KMS-11 (cell line): Measurements from ENCODE around the gene KIF1A.

Source experiments
- H2AFZ ChIP-seq: fragments of 200-600 bp; sonication (generic); 2 replicates; pipeline ENCODE4 v1.6.1; 2016; ENCODE audit warnings: antibody characterized with exemption, mixed run types, low read depth
- H3K27ac ChIP-seq: fragments of 200-600 bp; sonication (generic); 2 replicates; pipeline ENCODE4 v1.6.1; 2016; ENCODE audit warnings: mild to moderate bottlenecking, mixed run types
- H3K27me3 ChIP-seq: fragments of 200-600 bp; sonication (generic); 2 replicates; pipeline ENCODE4 v1.6.1; 2017; ENCODE audit warnings: mild to moderate bottlenecking, low read depth, mixed run types, moderate library complexity; ENCODE audit not compliant: insufficient read depth
- H3K36me3 ChIP-seq: fragments of 200-600 bp; sonication (generic); 2 replicates; pipeline ENCODE4 v1.6.1; 2017; ENCODE audit warnings: mild to moderate bottlenecking, mixed run types; ENCODE audit not compliant: insufficient read depth
- H3K4me1 ChIP-seq: fragments of 200-600 bp; sonication (generic); 2 replicates; pipeline ENCODE4 v1.6.1; 2016; ENCODE audit warnings: mild to moderate bottlenecking, low read depth, mixed run types; ENCODE audit not compliant: poor library complexity, severe bottlenecking
- H3K4me2 ChIP-seq: fragments of 200-600 bp; sonication (generic); 2 replicates; pipeline ENCODE4 v1.7.0; 2016; ENCODE audit warnings: mild to moderate bottlenecking, mixed run types
- H3K4me3 ChIP-seq: fragments of 200-600 bp; sonication (generic); IDR thresholded peaks from 2 replicates; pipeline ENCODE4 v1.6.1; 2017; ENCODE audit warnings: low read depth, low read length, mixed read lengths; ENCODE audit not compliant: insufficient read depth
- H3K79me2 ChIP-seq: fragments of 200-600 bp; sonication (generic); 2 replicates; pipeline ENCODE4 v1.6.1; 2016; ENCODE audit warnings: low read depth, mixed run types; ENCODE audit not compliant: insufficient read depth
- H3K9ac ChIP-seq: fragments of 200-600 bp; sonication (generic); 2 replicates; pipeline ENCODE4 v1.6.1; 2016; ENCODE audit warnings: mild to moderate bottlenecking, mixed run types
- H4K20me1 ChIP-seq: fragments of 200-600 bp; sonication (generic); 2 replicates; pipeline ENCODE4 v1.6.1; 2016; ENCODE audit warnings: mild to moderate bottlenecking, mixed run types; ENCODE audit not compliant: insufficient read depth
- TF ChIP-seq, protein P1 (sequence below): fragments of 200-600 bp; sonication (generic); conservative IDR thresholded peaks from 2 replicates; pipeline ENCODE4 v1.6.1; 2017; ENCODE audit warnings: low read depth, mild to moderate bottlenecking, antibody characterized with exemption, low read length, moderate library complexity, mixed read lengths

KIF1A gene

DNA sequence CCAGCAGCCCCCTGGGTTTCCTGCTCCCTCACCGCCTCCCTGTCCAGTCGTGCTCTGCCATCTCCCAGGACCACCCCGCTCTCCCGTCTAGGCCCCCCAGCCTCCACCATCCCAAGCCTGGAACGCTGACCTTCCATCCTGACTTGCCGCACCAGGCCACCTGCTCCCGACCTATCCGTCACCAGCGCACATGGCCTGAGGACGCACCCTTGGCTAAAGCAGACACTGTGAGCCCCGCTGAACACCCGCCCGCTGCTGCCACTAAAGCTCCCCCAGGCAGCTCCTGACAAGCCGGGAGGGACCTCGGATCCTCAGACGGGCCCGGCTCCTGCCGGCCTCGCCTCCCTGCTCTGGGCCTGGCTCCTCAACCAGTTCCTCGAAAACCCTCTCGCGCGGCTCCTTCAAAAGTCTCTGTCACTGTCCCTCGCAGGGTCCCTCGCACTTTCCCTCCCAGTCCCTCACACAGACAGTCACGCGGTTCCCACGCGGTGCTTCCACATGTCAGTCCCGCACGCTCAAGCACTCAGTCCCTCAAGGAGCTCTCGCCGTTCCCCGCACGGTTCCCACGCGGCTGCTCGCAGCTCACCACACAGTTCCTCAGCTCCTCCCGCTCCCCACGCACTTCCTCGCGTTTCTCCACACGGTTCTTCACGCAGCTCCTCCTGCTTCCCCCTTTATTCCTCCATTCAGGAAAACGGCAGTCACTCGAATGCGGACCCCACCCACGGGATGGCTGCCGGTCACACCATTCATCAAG is 42.4 kb downstream of the KIF1A start:
- H3K4me1 ChIP-seq: no peaks in the 10 kb centered on the region
- H3K36me3 ChIP-seq: no peaks in the 10 kb centered on the region
- no peak overlapping the region for H3K4me2 ChIP-seq
- no peak overlapping the region for H3K4me3 ChIP-seq
- H4K20me1 ChIP-seq: no peaks in the 10 kb centered on the region
- H3K9ac ChIP-seq: no peak overlapping the region
- no peak overlapping the region for H3K27ac ChIP-seq
- H3K79me2 ChIP-seq: no peaks in the 10 kb centered on the region
- H3K27me3 ChIP-seq: peaks cover 13% of the 10 kb centered on the region; the same call in 1 of the 2 replicates
- no peak overlapping the region for H2AFZ ChIP-seq
- TF ChIP-seq, protein P1, sequence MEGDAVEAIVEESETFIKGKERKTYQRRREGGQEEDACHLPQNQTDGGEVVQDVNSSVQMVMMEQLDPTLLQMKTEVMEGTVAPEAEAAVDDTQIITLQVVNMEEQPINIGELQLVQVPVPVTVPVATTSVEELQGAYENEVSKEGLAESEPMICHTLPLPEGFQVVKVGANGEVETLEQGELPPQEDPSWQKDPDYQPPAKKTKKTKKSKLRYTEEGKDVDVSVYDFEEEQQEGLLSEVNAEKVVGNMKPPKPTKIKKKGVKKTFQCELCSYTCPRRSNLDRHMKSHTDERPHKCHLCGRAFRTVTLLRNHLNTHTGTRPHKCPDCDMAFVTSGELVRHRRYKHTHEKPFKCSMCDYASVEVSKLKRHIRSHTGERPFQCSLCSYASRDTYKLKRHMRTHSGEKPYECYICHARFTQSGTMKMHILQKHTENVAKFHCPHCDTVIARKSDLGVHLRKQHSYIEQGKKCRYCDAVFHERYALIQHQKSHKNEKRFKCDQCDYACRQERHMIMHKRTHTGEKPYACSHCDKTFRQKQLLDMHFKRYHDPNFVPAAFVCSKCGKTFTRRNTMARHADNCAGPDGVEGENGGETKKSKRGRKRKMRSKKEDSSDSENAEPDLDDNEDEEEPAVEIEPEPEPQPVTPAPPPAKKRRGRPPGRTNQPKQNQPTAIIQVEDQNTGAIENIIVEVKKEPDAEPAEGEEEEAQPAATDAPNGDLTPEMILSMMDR: no peak

- no peaks in the 10 kb centered on the region for H4K20me1 ChIP-seq
- H3K9ac ChIP-seq: no peak overlapping the region
- no peak overlapping the region for H3K4me2 ChIP-seq
- H3K27ac ChIP-seq: no peak overlapping the region
- H3K4me1 ChIP-seq: no peaks in the 10 kb centered on the region
- H3K79me2 ChIP-seq: no peaks in the 10 kb centered on the region
- peaks cover 13% of the 10 kb centered on the region; the same call in 1 of the 2 replicates for H3K27me3 ChIP-seq
- TF ChIP-seq, protein P1: no peak
- H3K4me3 ChIP-seq: no peak overlapping the region
- H3K36me3 ChIP-seq: no peaks in the 10 kb centered on the region
- no peak overlapping the region for H2AFZ ChIP-seq
Measured at GRCh38 chr2:240775905-240776304, 44.1 kb downstream of the KIF1A start.

DNA sequence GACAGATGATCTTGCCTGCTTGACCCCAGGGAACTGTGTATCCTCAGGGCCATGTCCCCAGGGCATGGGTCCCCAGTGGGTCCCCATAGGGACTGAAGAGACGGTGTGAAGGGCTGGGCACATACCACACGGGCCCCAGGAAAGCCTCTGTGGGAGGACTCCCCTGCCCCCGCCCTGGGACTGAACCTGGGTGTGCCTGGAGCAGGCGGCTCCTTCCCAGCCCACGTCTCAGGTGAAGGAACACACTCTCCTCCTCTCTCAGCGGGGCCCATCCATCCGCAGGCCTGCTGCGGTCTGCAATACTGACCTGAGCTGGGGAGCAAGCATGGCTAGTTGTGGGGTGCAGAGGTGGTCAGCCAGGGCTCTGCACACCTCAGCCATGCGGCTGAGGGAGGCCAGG is 45.2 kb downstream of the KIF1A start:
- Histone ChIP-seq H4K20me1 (no peaks in the 10 kb centered on the region), H3K36me3 (no peaks in the 10 kb centered on the region), H3K4me3 (no peak overlapping the region), H3K4me1 (no peaks in the 10 kb centered on the region), H3K27me3 (peaks cover 13% of the 10 kb centered on the region; the same call in 1 of the 2 replicates), H3K4me2 (no peak overlapping the region), H2AFZ (no peak overlapping the region), H3K79me2 (no peaks in the 10 kb centered on the region), H3K9ac (no peak overlapping the region), H3K27ac (no peak overlapping the region)
- TF ChIP-seq, protein P1: no peak

DNA sequence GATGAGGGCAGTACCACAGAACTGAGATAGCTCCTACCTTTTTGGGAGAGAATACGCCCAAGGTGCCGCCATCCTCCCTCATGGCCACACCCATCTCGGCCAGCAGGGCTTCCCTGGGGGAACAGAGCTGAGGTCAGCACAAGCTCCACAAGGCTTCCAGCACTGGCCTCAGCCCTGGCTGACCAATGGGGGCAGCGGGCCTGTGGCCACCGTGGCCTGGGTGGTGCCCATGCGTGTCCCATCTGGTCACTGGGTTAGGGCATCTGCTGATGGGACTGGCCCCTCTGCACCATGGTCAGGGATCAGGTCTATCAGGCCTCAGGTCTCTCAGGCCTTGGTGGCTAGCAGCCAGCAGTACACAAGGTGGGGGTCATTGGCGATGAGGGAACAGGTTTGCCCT is 50.9 kb downstream of the KIF1A start:
- TF ChIP-seq, protein P1: no peak
- H4K20me1 ChIP-seq: no peaks in the 10 kb centered on the region
- H3K27me3 ChIP-seq: no peaks in the 10 kb centered on the region; the same call in 1 of the 2 replicates
- H3K9ac ChIP-seq: no peak overlapping the region
- H2AFZ ChIP-seq: no peak overlapping the region
- no peaks in the 10 kb centered on the region for H3K79me2 ChIP-seq
- H3K4me1 ChIP-seq: no peaks in the 10 kb centered on the region
- H3K36me3 ChIP-seq: no peaks in the 10 kb centered on the region
- H3K4me3 ChIP-seq: no peak overlapping the region
- no peak overlapping the region for H3K27ac ChIP-seq
- H3K4me2 ChIP-seq: no peak overlapping the region
